K562 (cell line): ENCODE data around the gene ATP6V1F. TPM values are rescaled to one million over a fixed set of nuclear protein-coding genes. Genes with fewer than 3 reads are reported as not detected.

ENCODE experiments used
- MTA3 ChIP-seq: fragments of 450-650 bp; formaldehyde crosslinking; IDR thresholded peaks from 2 replicates; pipeline ENCODE4 v1.6.1; 2017; ENCODE audit warnings: mild to moderate bottlenecking, borderline replicate concordance
- NFIC ChIP-seq: fragments of 450-650 bp; IDR thresholded peaks from 2 replicates; pipeline ENCODE4 v1.6.1; 2017; ENCODE audit warnings: mild to moderate bottlenecking, inconsistent platforms
- NR2C1 ChIP-seq, 2 experiments: fragments of 450-650 bp; IDR thresholded peaks; 2 replicates each; pipeline ENCODE4 v1.6.1; 2017; ENCODE audit warnings: mild to moderate bottlenecking in 2 of 2, antibody characterized with exemption in 1 of 2, inconsistent platforms in 1 of 2, missing compliant biosample characterization in 1 of 2, missing genetic modification characterization in 1 of 2
- PHB ChIP-seq: fragments of 250-450 bp; sonication (Bioruptor Pico); IDR thresholded peaks from 2 replicates; pipeline ENCODE4 v1.5.0; 2021
- POLR2G ChIP-seq: fragments of 200-400 bp; formaldehyde crosslinking; IDR thresholded peaks from 2 replicates; pipeline ENCODE4 v1.6.1; 2017; ENCODE audit warnings: low read depth, mild to moderate bottlenecking, antibody characterized with exemption, low read length, moderate library complexity
- RAD21 ChIP-seq, 2 experiments: fragments of 250-450 bp in 1 of 2; fragments of 450-650 bp in 1 of 2; sonication (Bioruptor Pico) in 1 of 2; formaldehyde crosslinking in 1 of 2; IDR thresholded peaks in 1 of 2; conservative IDR thresholded peaks in 1 of 2; 2 replicates each; pipeline versions ENCODE4 v1.4.0 to v1.8.0; 2020 to 2022; ENCODE audit warnings: mild to moderate bottlenecking in 2 of 2, moderate library complexity in 1 of 2
- RBBP5 ChIP-seq: fragments of 200-600 bp; sonication (generic); IDR thresholded peaks from 2 replicates; pipeline ENCODE4 v1.6.1; 2012; ENCODE audit warnings: borderline replicate concordance, mild to moderate bottlenecking, low read length, control low read depth, inconsistent platforms; ENCODE audit not compliant: insufficient read depth, poor library complexity, severe bottlenecking
- RBM25 ChIP-seq: fragments of 200-400 bp; formaldehyde crosslinking; IDR thresholded peaks from 2 replicates; pipeline ENCODE4 v1.6.1; 2018; ENCODE audit warnings: low read length, low read depth, moderate library complexity; ENCODE audit not compliant: severe bottlenecking
- TBL1XR1 ChIP-seq, 2 experiments: IDR thresholded peaks; 2 replicates each; pipeline ENCODE4 v1.6.1; 2012; ENCODE audit warnings: improper control_type of control experiment in 2 of 2, low read length in 2 of 2, mild to moderate bottlenecking in 1 of 2
- ZBTB17 ChIP-seq: fragments of 450-650 bp; formaldehyde crosslinking; IDR thresholded peaks from 2 replicates; pipeline ENCODE4 v1.4.0; 2020; ENCODE audit warnings: mild to moderate bottlenecking
- polyA plus RNA-seq, 8 experiments: library from polyadenylated mRNA; depleted of rRNA in 4 of 8; stranded (reverse) in 5 of 8; unstranded in 3 of 8; fragments of >200 nt; fragmentation: Nextera tagmentation in 2 of 8; fragmentation: Illumina TruSeq in 1 of 8; extraction: Ambion mirVana in 2 of 8; extraction: Trizol in 1 of 8; gene quantifications; 2 replicates each; pipeline versions ENCODE4 v1.2.1 to v1.2.3, GENCODE V29; 2011 to 2014; ENCODE audit warnings: inconsistent platforms in 1 of 8, missing spikeins in 1 of 8
- total RNA-seq, 7 experiments: library from RNA; depleted of rRNA in 6 of 7; stranded (reverse); fragments of >200 nt in 6 of 7; fragmentation: Illumina TruSeq in 2 of 7; extraction: Trizol in 2 of 7; gene quantifications; 2 replicates each; pipeline versions ENCODE4 v1.2.1 to v1.2.3, GENCODE V29; 2011 to 2021; ENCODE audit warnings: low replicate concordance in 1 of 7
- TF ChIP-seq, protein P1 (sequence below): conservative IDR thresholded peaks from 2 replicates; pipeline ENCODE4 v1.6.1; 2011; ENCODE audit warnings: low read depth, mild to moderate bottlenecking, low read length; ENCODE audit not compliant: control insufficient read depth
- TF ChIP-seq, protein P2 (sequence below): fragments of 450-650 bp; formaldehyde crosslinking; IDR thresholded peaks from 2 replicates; pipeline ENCODE4 v1.4.0; 2022; ENCODE audit warnings: missing genetic modification characterization

Gene ATP6V1F
- total and polyA plus RNA-seq, 9 of the 15 experiments (the other 6 are each of a cell fraction or from before 2014, with no cell fraction given) = 206 to 1,123 (median 542) TPM

DNA sequence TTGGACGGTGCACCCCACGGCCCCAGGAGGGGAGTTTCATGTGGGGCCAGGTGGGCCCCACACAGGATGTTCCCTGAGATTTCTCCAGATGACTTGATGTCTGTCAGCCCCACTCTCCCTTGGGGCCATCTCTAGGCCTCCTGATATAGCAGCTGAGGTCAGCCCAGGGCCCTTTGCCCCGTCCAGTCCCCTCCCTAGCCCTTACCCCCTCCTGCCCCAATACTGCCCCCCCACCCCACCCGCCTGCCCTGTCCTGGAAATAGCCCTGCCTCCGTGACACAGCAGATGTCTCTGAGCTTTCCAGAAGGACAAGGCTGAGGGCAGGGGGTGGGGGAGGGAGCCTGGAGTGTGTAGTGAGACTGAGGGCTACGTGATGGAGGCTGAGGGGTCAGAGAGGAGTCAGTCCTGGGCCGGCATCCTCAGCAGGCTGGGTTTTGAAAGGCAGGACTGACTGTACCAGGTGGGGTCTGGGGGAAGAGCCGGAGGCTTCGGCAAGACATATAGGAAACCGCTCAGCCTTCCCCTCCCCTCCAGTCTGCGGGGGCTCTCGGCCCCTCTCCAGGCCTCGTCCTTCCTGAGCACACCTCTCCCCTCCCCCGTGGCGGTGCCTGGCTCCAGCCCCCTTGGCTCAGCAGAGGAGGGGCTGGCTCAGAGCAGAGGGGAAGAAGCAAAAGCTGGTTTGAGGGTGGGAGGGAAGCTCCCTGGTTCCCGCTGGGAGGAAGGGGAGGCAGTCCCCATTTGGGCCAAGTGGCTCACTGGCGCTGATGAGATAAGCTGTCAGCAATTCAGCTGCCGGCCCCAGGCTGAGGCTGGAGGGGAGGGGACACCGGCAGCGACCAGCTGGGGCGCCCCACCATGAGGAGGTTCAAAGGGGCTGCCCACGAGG is 30.4 kb upstream of the ATP6V1F start (continued):
- TF ChIP-seq RBM25 (no peak), RBBP5 (peak; percentile 70), NFIC (peak; percentile 57; the same call in 1 of the 2 replicates), RAD21 (CRISPR knock-in tag; conservative IDR thresholded peaks at IDR 0.05 in 1 of 2, IDR thresholded peaks at IDR 0.05 in 1 of 2) (peak in 1 of 2 experiments; percentile 42; a peak in 1 of 4 replicates), POLR2G (peak; percentile 79), ZBTB17 (CRISPR knock-in tag) (peak; percentile 48; the same call in 1 of the 2 replicates), PHB (0 out of 2 replicates have a peak, but pooled peaks have one; percentile 56), NR2C1 (IDR thresholded peaks at IDR 0.05) (peak; percentile 42; the same call in 1 of the 2 replicates), NR2C1 (tag; IDR thresholded peaks at IDR 0.05) (0 out of 2 replicates have a peak, but pooled peaks have one; percentile 28), MTA3 (peak; percentile 82), TBL1XR1 (IDR thresholded peaks at IDR 0.05; ENCODE audit: low read length in 2 of 2) (peak; percentile 47 to 71; a peak in 1 of 4 replicates)
- TF ChIP-seq, protein P1, sequence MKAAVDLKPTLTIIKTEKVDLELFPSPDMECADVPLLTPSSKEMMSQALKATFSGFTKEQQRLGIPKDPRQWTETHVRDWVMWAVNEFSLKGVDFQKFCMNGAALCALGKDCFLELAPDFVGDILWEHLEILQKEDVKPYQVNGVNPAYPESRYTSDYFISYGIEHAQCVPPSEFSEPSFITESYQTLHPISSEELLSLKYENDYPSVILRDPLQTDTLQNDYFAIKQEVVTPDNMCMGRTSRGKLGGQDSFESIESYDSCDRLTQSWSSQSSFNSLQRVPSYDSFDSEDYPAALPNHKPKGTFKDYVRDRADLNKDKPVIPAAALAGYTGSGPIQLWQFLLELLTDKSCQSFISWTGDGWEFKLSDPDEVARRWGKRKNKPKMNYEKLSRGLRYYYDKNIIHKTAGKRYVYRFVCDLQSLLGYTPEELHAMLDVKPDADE = peak; percentile 77
- TF ChIP-seq, protein P2, sequence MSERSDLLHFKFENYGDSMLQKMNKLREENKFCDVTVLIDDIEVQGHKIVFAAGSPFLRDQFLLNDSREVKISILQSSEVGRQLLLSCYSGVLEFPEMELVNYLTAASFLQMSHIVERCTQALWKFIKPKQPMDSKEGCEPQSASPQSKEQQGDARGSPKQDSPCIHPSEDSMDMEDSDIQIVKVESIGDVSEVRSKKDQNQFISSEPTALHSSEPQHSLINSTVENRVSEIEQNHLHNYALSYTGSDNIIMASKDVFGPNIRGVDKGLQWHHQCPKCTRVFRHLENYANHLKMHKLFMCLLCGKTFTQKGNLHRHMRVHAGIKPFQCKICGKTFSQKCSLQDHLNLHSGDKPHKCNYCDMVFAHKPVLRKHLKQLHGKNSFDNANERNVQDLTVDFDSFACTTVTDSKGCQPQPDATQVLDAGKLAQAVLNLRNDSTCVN (CRISPR knock-in tag) = peak; percentile 67; the same call in 1 of the 2 replicates
- TF ChIP-seq, all 486 proteins: peak for 175
